T-helper 2 cell treated with Interferon-gamma antibody and Interleukin-4, amounts not matched to agents 100 ng/mL and 5 ng/mL, for 36 hours (primary cell): ENCODE measurements around the gene FOCAD. TPM values are rescaled to one million over a fixed set of nuclear protein-coding genes. Genes with fewer than 3 reads are reported as not detected.

Source experiments
- total RNA-seq: library from RNA; stranded (reverse); gene quantifications from 2 replicates; pipeline ENCODE4 v1.2.3, GENCODE V29; 2022

Gene FOCAD
- total RNA-seq, 1 donor from 2014 or later = 30.6 TPM

Other genes starting within 250 kb of the FOCAD start
- 34.6 and 36.5 TPM in 2 replicates for gene MLLT3, start 61.8 kb upstream of the FOCAD start, total RNA-seq